ENCODE results near the gene HDGFL2.
A peak's percentile ranks its signal among the peaks of the same experiment; 100 is the strongest.

The HDGFL2 gene

DNA sequence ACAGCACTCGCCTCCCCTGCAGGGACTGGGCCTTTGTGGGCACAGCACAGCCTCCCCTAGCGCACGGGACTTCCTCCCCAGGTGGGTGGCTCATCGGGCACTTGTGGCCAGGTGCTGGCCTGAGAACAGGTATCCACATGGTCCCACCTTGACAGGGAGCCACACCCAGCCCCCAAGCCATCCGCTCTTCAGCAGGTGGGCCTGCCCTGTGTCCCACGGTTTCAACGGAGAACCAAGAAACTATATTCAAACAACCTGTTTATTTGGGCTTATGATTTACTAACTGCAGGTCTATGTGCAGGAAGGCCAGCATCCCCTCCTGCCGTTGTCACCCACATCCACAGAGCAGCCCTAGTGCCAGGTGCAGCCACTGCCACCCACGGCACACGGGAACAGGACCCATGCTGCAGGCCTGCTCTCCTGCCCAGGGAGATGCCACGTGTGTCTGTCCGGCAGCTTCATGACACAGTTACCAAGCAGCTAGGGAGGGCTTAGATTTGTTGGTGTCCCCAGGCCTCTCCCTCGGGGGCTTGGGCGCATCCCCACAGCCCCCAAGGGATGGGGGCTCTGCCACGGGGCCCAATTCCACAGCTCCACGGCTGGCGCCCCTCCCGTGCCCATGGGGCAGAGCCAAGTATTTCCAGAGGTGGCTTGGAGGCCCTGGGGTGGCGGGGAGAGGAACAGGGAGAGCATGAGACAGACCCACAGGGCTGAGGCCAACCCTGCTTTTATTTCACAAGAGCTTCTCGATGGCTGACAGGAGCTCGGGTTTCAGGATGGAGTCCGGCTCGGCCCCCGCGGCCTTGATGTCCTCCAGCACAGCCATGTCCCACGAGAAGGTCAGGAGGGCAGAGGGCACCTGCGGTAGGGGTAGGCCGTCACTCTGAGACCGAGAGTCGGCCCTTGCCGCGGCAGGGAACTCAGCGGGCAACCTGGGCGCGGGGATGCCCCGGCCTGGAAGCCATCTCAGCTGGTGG, 27.0 kb upstream of the HDGFL2 start:
- no peak overlapping the region for H3K9ac ChIP-seq (ENCODE audit: low read depth, low read length)
- H3K9me3 ChIP-seq (ENCODE audit: insufficient read depth, low read length, severe bottlenecking): no peaks in the 10 kb centered on the region
- peaks cover 5% of the 10 kb centered on the region; the same call in 1 of the 2 replicates for H3K79me2 ChIP-seq (ENCODE audit: insufficient read depth, low read length)
- no peaks in the 10 kb centered on the region for H3K4me1 ChIP-seq (ENCODE audit: insufficient read depth, low read length)
- no peak overlapping the region for H3K4me2 ChIP-seq (ENCODE audit: insufficient read depth, low read length)
- H4K20me1 ChIP-seq (ENCODE audit: insufficient read depth, low read length): peaks cover 79% of the 10 kb centered on the region
- no peak for DNase-seq
- TF ChIP-seq, protein P1, sequence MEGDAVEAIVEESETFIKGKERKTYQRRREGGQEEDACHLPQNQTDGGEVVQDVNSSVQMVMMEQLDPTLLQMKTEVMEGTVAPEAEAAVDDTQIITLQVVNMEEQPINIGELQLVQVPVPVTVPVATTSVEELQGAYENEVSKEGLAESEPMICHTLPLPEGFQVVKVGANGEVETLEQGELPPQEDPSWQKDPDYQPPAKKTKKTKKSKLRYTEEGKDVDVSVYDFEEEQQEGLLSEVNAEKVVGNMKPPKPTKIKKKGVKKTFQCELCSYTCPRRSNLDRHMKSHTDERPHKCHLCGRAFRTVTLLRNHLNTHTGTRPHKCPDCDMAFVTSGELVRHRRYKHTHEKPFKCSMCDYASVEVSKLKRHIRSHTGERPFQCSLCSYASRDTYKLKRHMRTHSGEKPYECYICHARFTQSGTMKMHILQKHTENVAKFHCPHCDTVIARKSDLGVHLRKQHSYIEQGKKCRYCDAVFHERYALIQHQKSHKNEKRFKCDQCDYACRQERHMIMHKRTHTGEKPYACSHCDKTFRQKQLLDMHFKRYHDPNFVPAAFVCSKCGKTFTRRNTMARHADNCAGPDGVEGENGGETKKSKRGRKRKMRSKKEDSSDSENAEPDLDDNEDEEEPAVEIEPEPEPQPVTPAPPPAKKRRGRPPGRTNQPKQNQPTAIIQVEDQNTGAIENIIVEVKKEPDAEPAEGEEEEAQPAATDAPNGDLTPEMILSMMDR (IDR thresholded peaks at IDR 0.05; ENCODE audit: borderline replicate concordance, extremely low read depth, low read length, poor library complexity, severe bottlenecking): no peak
- no peak for TF ChIP-seq EZH2 (IDR thresholded peaks at IDR 0.05; ENCODE audit: borderline replicate concordance, low read depth, low read length, severe bottlenecking)
- H3K27ac ChIP-seq (ENCODE audit: low read length): no peak overlapping the region
- no peak overlapping the region for H3K4me3 ChIP-seq (ENCODE audit: low read depth in 1 of 2, low read length in 2 of 2)
- H3K27me3 ChIP-seq (ENCODE audit: insufficient read depth, low read length, poor library complexity): no peaks in the 10 kb centered on the region
- H2AFZ ChIP-seq (ENCODE audit: low read depth, low read length): no peak overlapping the region
- peaks cover 93% of the 10 kb centered on the region for H3K36me3 ChIP-seq (ENCODE audit: insufficient read depth, low read length)
- ATAC-seq (ENCODE audit: insufficient read depth, low read depth): peak; percentile 4; the same call in 1 of the 3 replicates

DNA sequence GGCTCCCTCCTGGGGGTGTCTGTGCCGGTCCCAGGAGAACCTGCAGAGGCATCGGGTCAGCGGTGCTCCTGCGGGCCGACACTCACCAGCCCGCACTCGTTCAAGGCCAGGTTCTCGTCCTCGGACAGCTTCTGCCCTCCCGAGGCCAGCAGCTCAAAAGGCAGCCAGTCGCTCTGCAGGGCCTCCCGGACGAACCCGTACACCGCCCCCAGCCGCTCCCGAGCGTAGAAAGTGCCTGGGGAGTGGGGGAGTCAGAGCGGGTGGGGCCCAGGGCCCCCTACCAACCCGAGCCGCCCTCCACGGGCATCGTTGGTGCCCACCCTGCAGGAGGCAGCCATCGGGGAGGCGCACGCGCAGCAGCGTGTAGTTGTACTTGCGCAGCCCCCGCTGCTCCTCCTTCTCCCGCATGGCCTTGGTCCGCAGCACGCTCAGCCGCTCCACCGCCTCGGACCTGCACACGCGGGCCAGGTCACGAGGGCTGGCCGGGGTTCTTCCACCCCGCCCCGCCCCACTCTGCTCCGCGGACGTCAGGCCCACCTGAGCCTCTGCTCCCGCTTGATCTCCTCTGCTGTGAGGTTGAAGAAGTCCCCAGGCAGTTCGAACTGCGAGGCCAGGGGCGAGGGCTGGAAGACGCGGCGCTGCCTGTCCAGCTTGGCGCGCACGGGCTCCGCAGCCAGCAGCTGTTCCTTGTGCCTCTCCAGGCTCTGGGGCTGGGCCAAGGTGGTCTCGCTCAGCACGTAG, 26.0 kb upstream of the HDGFL2 start:
- DNase-seq (no peak), ATAC-seq (ENCODE audit: insufficient read depth, low read depth) (no peak; the same call in 2 of the 3 replicates)
- Histone ChIP-seq H3K27me3 (ENCODE audit: insufficient read depth, low read length, poor library complexity) (no peaks in the 10 kb centered on the region), H2AFZ (ENCODE audit: low read depth, low read length) (no peak overlapping the region), H4K20me1 (ENCODE audit: insufficient read depth, low read length) (peaks cover 72% of the 10 kb centered on the region), H3K4me1 (ENCODE audit: insufficient read depth, low read length) (no peaks in the 10 kb centered on the region), H3K36me3 (ENCODE audit: insufficient read depth, low read length) (peaks cover 94% of the 10 kb centered on the region), H3K9ac (ENCODE audit: low read depth, low read length) (no peak overlapping the region), H3K9me3 (ENCODE audit: insufficient read depth, low read length, severe bottlenecking) (no peaks in the 10 kb centered on the region), H3K27ac (ENCODE audit: low read length) (no peak overlapping the region), H3K79me2 (ENCODE audit: insufficient read depth, low read length) (no peaks in the 10 kb centered on the region; the same call in 1 of the 2 replicates), H3K4me2 (ENCODE audit: insufficient read depth, low read length) (no peak overlapping the region), H3K4me3 (ENCODE audit: low read depth in 1 of 2, low read length in 2 of 2) (no peak overlapping the region)
- TF ChIP-seq EZH2 (IDR thresholded peaks at IDR 0.05; ENCODE audit: borderline replicate concordance, low read depth, low read length, severe bottlenecking): no peak
- TF ChIP-seq, protein P1 (IDR thresholded peaks at IDR 0.05; ENCODE audit: borderline replicate concordance, extremely low read depth, low read length, poor library complexity, severe bottlenecking): no peak

DNA sequence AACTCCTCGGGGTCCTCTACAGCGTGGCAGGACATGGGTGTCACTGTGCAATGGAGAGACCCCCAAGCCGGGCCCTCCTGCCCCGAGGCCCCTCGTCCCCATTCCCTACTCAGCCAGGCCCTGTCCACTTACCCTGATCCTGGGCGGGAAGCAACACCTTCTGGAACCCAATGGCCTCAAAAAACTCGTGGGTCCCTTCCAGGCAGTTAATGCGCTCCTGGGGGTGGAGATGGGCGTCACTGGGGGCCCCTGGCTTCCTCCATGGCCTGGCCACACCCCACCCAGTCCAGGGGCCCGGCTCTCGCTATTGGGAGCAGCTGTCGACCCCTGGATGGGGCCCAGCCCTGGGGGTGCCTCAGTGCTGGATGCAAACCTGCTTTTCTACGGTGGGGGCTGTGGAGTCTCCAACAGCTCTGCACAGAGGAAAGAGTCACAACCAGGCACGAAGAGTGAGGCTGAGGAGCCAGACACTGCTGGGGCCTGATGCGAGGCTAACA, 25.3 kb upstream of the HDGFL2 start:
- H3K4me3 ChIP-seq (ENCODE audit: low read depth in 1 of 2, low read length in 2 of 2): no peak overlapping the region
- H2AFZ ChIP-seq (ENCODE audit: low read depth, low read length): no peak overlapping the region
- no peak for ATAC-seq (ENCODE audit: insufficient read depth, low read depth)
- no peaks in the 10 kb centered on the region for H3K27me3 ChIP-seq (ENCODE audit: insufficient read depth, low read length, poor library complexity)
- H3K9ac ChIP-seq (ENCODE audit: low read depth, low read length): no peak overlapping the region
- H4K20me1 ChIP-seq (ENCODE audit: insufficient read depth, low read length): peaks cover 72% of the 10 kb centered on the region
- no peak overlapping the region for H3K4me2 ChIP-seq (ENCODE audit: insufficient read depth, low read length)
- no peaks in the 10 kb centered on the region; the same call in 1 of the 2 replicates for H3K79me2 ChIP-seq (ENCODE audit: insufficient read depth, low read length)
- TF ChIP-seq, protein P1 (IDR thresholded peaks at IDR 0.05; ENCODE audit: borderline replicate concordance, extremely low read depth, low read length, poor library complexity, severe bottlenecking): no peak
- TF ChIP-seq EZH2 (IDR thresholded peaks at IDR 0.05; ENCODE audit: borderline replicate concordance, low read depth, low read length, severe bottlenecking): no peak
- H3K4me1 ChIP-seq (ENCODE audit: insufficient read depth, low read length): no peaks in the 10 kb centered on the region
- no peaks in the 10 kb centered on the region for H3K9me3 ChIP-seq (ENCODE audit: insufficient read depth, low read length, severe bottlenecking)
- H3K36me3 ChIP-seq (ENCODE audit: insufficient read depth, low read length): peaks cover 94% of the 10 kb centered on the region
- H3K27ac ChIP-seq (ENCODE audit: low read length): no peak overlapping the region
- no peak for DNase-seq
